GM18508 (cell line): ENCODE measurements around the gene PRKACA.
"Not testable (repeated sequence)": the region's sequence is repeated elsewhere in the genome, so short reads cannot be mapped to it uniquely, and the experiment has no call there.

Experiments
- ATAC-seq: cut with Tn5 transposase; IDR thresholded peaks from one replicate; pipeline ENCODE4 v1.9.1; 2021; ENCODE audit warnings: moderate number of reproducible peaks; ENCODE audit not compliant: insufficient read depth, unreplicated experiment

The PRKACA gene

DNA sequence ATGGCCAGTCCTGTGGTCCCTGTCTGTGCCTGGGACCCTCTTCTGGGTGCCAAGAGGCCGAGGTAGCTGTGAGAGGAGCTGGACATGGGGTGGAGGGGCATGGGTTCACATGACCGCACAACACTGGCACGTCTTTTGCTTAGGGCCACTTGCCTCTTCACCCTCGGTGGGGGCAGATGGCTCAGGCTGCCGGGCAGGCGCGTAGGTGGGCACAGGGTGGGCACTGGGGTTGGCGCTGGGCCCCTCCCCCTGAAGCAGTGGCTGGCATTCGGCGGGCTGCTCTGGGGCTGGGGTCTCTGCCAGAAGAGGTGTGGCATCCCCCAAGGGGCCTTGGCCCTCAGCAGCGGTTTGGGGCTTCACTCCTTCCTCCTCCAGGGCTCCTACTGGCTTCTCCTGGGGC lies 64.1 kb downstream of the PRKACA start:
- no peak for ATAC-seq

DNA sequence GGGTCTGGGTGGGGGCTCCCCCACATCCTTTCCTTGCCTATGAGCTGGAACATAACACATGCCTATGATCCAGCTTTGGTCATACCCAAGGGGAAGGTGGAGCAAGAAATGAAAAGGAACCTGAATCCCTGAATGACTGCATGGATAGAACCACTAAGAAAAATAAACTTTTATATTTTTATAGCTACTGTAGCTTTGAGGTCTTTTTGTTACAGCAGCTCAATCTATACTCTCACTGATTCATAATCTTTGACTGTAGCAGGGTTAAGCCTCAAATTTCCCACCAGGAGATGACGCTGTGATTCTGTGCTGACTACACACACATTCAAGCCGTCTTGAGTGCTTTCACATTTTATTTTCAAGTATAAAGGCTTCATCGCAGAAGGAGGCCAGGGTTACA lies 64.5 kb downstream of the PRKACA start:
- ATAC-seq, result no peak

DNA sequence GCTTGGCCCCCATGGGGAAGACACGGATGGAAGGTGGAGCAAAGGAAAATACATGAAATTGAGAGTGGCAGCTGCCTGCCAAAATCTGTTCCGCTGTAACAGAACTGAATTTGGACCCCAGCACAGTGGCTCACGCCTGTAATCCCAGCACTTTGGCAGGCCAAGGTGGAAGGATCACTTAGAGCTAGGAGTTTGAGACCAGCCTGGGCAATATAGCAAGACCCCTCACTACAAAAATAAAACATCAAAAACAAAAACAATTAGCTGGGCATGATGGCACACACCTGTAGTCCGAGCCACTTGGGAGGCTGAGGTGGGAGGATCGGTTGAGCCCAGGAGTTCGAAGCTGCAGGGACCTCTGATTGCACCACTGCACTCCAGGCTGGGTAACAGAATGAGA lies 65.1 kb downstream of the PRKACA start:
- ATAC-seq, result no peak

DNA sequence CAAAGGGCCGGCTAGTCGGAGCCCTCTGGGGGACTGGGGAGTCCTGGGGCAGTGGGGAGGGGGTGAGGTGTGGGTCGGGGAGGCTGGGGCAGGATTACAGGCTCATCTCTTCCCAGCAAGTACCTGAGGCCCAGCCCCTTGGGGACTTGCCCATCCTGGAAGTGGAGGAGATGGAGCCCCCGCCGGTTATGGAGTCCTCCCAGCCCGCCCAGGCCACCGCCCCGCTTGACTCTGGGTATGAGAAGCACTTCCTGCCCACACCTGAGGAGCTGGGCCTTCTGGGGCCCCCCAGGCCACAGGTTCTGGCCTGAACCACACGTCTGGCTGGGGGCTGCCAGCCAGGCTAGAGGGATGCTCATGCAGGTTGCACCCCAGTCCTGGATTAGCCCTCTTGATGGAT lies 65.6 kb downstream of the PRKACA start:
- ATAC-seq, result no peak

DNA sequence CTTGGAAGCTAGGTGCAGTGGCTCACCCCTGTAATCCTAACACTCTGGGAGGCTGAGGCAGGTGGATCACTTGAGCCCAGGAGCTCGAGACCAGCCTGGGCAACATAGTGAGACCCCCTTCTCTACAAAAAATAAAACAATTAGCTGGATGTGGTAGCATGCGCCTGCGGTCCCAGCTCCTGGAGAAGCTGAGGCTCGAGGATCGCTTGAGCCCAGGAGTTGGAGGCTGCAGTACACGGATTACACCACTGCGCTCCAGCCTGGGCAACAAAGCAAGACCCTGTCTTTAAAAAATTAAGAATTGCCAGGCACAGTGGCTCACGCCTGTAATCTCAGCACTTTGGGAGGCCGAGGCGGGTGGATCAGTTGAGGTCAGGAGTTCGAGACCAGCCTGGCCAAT lies 66.6 kb downstream of the PRKACA start:
- not testable (repeated sequence) for ATAC-seq

DNA sequence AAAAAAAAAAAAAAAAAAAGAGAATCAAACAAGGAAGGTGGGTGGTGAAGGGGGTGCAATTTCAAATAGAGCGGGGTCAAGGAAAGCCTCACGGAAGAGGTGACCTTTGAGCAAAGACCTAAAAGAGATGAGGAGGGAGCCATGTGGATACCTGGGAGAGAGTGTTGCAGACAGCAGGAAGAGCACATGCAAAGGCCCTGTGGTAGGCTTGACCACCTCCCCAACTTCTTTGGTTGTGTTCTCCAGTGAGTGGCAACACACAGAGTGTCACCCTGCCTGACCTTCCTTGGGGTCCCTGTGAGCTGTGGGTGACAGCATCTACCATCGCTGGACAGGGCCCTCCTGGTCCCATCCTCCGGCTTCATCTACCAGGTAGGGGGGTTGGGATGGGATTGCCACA lies 67.0 kb downstream of the PRKACA start:
- ATAC-seq, result no peak

DNA sequence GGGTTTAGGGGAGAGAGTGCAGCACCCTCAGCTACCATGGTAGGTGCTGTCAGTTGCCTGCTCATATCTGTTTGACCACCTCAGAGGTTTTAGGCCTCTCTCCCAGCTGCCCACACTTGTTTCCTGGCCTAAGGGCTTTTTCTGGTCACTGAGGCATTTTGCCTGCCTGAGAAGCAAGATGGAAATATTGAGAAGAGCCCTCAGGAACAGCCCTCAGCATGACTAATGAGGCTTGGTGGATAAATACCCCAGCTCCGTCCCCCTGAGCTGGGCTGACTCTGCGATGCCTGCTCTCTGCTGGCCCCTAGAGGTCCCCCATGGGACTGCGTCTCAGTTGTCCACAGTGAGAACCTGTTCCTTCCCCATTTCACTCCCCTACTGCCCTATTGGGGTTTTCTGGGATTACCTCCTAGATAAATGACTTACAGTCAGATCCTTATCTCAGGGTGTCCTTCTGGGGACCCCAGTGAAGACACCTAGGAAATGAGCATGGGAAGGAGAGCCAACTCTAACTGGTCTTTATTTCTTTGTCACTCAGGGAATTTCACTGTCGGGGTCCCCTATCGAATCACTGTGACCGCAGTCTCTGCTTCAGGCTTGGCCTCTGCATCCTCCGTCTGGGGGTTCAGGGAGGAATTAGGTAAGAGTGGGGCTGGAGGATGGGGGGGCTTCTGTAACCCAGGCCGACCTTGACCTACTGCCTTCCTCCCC lies 69.0 kb downstream of the PRKACA start:
- ATAC-seq, result no peak

DNA sequence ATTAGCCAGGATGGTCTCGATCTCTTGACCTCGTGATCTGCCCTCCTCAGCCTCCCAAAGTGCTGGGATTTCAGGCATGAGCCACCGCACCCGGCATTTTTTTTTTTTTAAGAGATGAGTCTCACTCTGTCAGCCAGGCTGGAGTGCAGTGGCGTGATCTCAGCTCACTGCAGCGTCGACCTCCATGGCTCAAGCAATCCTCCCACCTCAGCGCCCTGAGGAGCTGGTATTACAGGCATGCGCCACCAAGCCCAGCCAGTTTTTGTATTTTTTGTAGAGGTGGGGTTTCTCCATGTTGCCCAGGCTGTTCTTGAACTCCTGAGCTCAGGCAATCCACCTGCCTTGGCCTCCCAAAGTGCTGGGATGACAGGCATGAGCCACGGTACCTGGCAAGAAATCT lies 69.7 kb downstream of the PRKACA start:
- not testable (repeated sequence) for ATAC-seq

DNA sequence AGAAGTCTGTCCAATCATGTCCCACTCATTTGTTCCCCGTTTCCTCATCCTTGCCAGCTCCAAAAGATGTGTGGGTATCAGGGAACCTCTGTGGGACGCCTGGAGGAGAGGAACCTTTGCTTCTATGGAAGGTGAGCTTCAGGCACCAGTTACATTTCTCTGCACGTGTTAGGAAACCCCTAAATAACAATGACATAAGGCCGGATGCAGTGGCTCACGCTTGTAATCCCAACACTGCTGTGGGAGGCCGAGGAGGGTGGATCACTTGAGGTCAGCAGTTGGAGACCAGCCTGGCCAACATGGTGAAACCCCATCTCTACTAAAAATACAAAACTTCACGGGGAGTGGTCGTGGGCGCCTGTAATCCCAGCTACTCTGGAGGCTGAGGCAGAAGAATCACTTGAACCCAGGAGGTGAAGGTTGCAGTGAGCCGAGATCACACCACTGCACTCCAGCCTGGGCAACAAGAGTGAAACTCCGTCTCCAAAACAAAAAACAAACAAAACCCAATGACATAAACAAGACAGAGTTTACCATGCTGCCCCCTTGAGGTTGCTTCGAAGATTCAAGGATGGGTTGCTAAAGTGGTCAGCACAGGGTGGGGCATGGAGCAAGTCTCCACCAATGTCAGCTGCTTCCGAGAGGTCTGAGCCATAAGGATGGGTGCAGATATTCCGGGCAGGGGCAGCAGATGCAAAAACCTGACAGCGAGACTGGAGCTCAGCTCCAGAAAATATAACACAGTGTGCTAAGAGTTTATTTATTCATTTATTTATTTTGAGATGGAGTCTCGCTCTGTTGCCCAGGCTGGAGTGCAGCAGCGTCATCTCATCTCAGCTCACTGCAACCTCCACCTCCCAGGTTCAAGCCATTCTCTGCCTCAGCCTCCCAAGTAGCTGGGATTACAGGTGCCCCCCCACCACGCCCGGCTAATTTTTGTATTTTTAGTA lies 74.6 kb downstream of the PRKACA start:
- ATAC-seq, result not testable (repeated sequence)
